AG04450 (cell line): ENCODE results near the gene ADGRA1. TPM values are rescaled to one million over a fixed set of nuclear protein-coding genes. Genes with fewer than 3 reads are reported as not detected.
"Not testable (repeated sequence)": the region's sequence is repeated elsewhere in the genome, so short reads cannot be mapped to it uniquely, and the experiment has no call there.

Experiments
- CTCF ChIA-PET: fragments of 300-600, 350-600 bp; formaldehyde crosslinking; extraction: SDS; loops from one replicate; lab custom pipeline; 2022; ENCODE audit warnings: antibody characterized with exemption, inconsistent platforms; lab: Charles Lee
- POLR2A ChIA-PET: fragments of 350-600 bp; formaldehyde crosslinking; extraction: SDS; loops from one replicate; lab custom pipeline; 2021; ENCODE audit warnings: antibody characterized with exemption, inconsistent platforms; lab: Yijun Ruan, JAX
- DNase-seq: peaks from one replicate; pipeline ENCODE4 v3.0.0-alpha.2; 2011; ENCODE audit warnings: low read depth, low spot score
- H3K27ac ChIP-seq: one replicate; pipeline ENCODE4 v1.5.1; 2012; ENCODE audit warnings: low read depth, low read length, control low read depth
- H3K27me3 ChIP-seq: one replicate; pipeline ENCODE4 v1.6.0; 2012; ENCODE audit warnings: low read length; ENCODE audit not compliant: control insufficient read depth, insufficient read depth
- H3K4me3 ChIP-seq: 2 replicates; pipeline ENCODE4 v1.5.1; 2011; ENCODE audit warnings: mild to moderate bottlenecking, low read depth, low read length, control low read depth
- H3K9me3 ChIP-seq: 2 replicates; pipeline ENCODE4 v1.5.1; 2012; ENCODE audit warnings: low read length; ENCODE audit not compliant: control insufficient read depth, insufficient read depth
- polyA plus RNA-seq: library from polyadenylated mRNA; depleted of rRNA; stranded (reverse); fragments of >200 nt; gene quantifications from 2 replicates; pipeline ENCODE4 v1.2.3, GENCODE V29; 2011
- TF ChIP-seq, protein P1 (sequence below): IDR thresholded peaks from 2 replicates; pipeline ENCODE4 v1.5.1; 2011; ENCODE audit warnings: low read depth, low read length, control low read depth, inconsistent platforms

ADGRA1 gene
- polyA plus RNA-seq, 1 experiment = not detected

DNA sequence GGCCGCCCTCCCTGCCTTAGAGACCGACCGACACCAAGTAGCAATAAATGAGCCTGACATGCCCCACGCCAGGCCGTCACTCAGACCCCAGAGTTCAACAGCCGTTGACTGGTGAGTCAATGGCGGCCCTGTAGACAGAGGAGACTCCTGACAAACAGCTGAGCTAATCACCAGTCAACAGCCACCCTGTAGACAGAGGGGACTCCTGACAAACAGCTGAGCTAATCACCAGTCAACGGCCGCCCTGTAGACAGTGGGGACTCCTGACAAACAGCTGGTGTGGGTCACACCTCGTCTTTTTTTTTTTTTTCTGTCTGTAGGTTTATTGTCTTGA lies 55.4 kb downstream of the ADGRA1 start:
- no peak for DNase-seq
- Histone ChIP-seq H3K27ac (no peak overlapping the region), H3K9me3 (no peaks in the 10 kb centered on the region; the same call in 1 of the 2 replicates), H3K4me3 (no peak overlapping the region), H3K27me3 (no peaks in the 10 kb centered on the region)
- TF ChIP-seq, protein P1, sequence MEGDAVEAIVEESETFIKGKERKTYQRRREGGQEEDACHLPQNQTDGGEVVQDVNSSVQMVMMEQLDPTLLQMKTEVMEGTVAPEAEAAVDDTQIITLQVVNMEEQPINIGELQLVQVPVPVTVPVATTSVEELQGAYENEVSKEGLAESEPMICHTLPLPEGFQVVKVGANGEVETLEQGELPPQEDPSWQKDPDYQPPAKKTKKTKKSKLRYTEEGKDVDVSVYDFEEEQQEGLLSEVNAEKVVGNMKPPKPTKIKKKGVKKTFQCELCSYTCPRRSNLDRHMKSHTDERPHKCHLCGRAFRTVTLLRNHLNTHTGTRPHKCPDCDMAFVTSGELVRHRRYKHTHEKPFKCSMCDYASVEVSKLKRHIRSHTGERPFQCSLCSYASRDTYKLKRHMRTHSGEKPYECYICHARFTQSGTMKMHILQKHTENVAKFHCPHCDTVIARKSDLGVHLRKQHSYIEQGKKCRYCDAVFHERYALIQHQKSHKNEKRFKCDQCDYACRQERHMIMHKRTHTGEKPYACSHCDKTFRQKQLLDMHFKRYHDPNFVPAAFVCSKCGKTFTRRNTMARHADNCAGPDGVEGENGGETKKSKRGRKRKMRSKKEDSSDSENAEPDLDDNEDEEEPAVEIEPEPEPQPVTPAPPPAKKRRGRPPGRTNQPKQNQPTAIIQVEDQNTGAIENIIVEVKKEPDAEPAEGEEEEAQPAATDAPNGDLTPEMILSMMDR = no peak
- POLR2A ChIA-PET = interaction anchor here (0.7 kb wide), 1 partner anchor 84 kb away, joined by 7 read pairs; no protein-coding TSS in a partner anchor
- CTCF ChIA-PET = interaction anchor here (0.5 to 1.5 kb wide), 10 partner anchors 10 to 239 kb away, joined by 3 to 8 read pairs (median 4); no protein-coding TSS in a partner anchor

DNA sequence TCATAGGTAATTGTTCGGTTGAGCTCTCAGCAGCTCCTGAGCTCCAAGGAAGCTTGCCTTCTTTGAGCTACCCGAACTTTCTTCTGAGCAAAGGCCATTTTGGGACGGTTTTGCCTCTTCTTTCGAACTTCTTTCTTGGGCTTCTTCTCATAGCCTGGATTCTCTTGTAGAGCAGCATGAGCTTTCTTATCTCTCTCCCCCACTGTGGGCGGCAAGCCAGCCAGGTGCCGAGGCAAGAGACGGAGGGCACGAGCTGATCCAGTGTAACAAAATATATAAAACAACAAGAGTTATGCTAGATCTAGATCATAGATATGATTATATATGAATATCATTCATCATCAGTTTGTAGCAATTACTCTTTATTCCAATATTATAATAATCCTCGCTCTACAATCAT lies 55.8 kb downstream of the ADGRA1 start:
- Histone ChIP-seq H3K27me3 (no peaks in the 10 kb centered on the region), H3K27ac (no peak overlapping the region), H3K9me3 (no peaks in the 10 kb centered on the region; the same call in 1 of the 2 replicates), H3K4me3 (no peak overlapping the region)
- TF ChIP-seq, protein P1 = no peak
- DNase-seq = no peak
- POLR2A ChIA-PET = interaction anchor here (0.7 kb wide), 1 partner anchor 84 kb away, joined by 7 read pairs; no protein-coding TSS in a partner anchor
- CTCF ChIA-PET = interaction anchor here (0.5 to 1.5 kb wide), 10 partner anchors 10 to 240 kb away, joined by 3 to 8 read pairs (median 4); no protein-coding TSS in a partner anchor

DNA sequence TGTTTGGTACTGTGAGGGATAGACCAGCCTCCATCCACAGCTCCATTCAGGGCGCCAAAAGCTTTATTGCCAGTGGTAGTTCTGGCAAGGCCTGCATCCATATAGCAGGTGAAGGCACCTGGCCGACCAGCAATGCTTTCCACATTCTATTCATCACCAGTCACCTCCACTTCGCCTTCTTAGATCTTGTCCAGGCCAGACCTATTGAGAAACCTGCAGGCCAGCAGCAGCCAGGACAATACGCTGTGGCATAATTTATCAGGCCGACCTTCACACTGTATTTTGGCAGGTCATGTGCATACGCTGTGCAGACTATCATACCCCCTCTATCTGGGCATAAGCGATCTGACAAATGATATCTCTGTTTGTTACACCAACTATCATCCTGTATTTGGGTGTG lies 57.0 kb downstream of the ADGRA1 start:
- H3K27me3 ChIP-seq = no peaks in the 10 kb centered on the region
- TF ChIP-seq, protein P1 = no peak
- no peaks in the 10 kb centered on the region; the same call in 1 of the 2 replicates for H3K9me3 ChIP-seq
- CTCF ChIA-PET = no interaction called here
- DNase-seq = no peak
- POLR2A ChIA-PET = no interaction called here
- no peak overlapping the region for H3K27ac ChIP-seq
- no peak overlapping the region for H3K4me3 ChIP-seq

DNA sequence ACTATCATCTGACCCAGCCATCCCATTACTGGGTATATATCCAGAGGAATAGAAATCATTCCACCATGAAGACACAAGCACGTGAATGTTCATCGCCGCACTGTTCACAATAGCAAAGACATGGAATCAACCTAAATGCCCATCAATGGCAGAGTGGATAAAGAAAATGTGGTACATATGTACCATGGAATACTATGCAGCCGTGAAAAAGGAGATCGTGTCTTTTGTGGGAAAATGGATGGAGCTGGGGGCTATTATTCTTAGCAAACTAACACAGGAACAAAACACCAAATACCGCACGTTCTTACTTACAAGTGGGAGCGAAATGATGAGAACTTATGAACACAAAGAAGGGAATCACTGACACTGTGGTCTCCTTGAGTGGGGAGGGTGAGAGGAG lies 62.5 kb downstream of the ADGRA1 start:
- TF ChIP-seq, protein P1 = no peak
- peaks cover 10% of the 10 kb centered on the region for H3K27me3 ChIP-seq

DNA sequence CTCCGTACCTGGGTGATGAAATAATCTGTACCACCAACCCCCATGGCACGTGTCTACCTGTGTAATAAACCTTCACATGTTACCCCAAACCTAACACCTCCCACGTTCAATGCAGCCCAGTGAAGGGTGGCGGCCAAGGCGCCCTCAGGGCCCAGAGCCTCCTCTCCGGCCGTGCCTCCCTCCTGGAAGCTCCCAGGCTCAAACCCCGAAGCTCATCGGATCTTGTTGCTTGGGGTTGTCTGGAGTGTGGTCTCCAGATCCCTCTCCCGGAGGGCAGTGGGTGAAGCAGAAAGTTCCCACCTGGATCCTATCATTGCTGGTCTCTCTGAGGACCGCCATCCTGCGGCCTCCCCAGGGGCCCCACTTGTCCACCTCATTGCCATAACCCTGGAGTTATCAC lies 62.9 kb downstream of the ADGRA1 start:
- H3K27me3 ChIP-seq = peaks cover 10% of the 10 kb centered on the region
- POLR2A ChIA-PET = no interaction called here

More for the DNA sequence above, 62.5 kb downstream of the ADGRA1 start:
- H3K27ac ChIP-seq = no peak overlapping the region
- ChIA-PET POLR2A (no interaction called here), CTCF (no interaction called here)
- no peak for DNase-seq
- H3K9me3 ChIP-seq = peaks cover 5% of the 10 kb centered on the region; the same call in 1 of the 2 replicates
- no peak overlapping the region for H3K4me3 ChIP-seq

DNA sequence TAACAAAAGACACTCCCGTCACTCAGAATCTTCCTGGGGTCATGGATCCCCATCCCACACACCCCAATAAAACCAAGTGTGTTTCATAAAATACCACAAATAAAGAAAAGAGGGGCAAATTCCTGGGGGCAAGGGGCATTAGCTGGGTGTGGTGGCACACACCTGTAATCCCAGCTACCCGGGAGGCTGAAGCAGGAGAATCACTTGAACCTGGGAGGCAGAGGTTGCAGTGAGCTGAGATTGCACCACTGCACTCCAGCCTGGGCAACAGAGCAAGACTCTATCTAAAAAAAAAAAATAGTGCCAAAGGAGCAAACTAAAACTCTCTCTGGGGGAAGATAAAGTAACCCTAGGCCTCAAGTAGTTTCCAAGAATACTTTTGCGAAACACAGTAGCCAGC lies 63.3 kb downstream of the ADGRA1 start:
- H3K27me3 ChIP-seq, CTCF ChIA-PET, DNase-seq, POLR2A ChIA-PET, H3K4me3 ChIP-seq, H3K9me3 ChIP-seq, H3K27ac ChIP-seq: not testable (repeated sequence)

More for the DNA sequence above, 62.9 kb downstream of the ADGRA1 start:
- TF ChIP-seq, protein P1 = no peak
- peaks cover 5% of the 10 kb centered on the region; the same call in 1 of the 2 replicates for H3K9me3 ChIP-seq
- no peak for DNase-seq
- no peak overlapping the region for H3K27ac ChIP-seq
- no peak overlapping the region for H3K4me3 ChIP-seq
- CTCF ChIA-PET = no interaction called here
